Measurements from ENCODE around the gene BRSK2.

- TF ChIP-seq CTCF (conservative IDR thresholded peaks at IDR 0.05; ENCODE audit: low read depth, low read length), result no peak
- no peak for TF ChIP-seq USF2 (IDR thresholded peaks at IDR 0.05; ENCODE audit: low read depth, low read length)
- no peak for TF ChIP-seq RCOR1 (IDR thresholded peaks at IDR 0.05; ENCODE audit: insufficient replicate concordance, low read length)
These were observed 117.2 kb downstream of the BRSK2 start for GRCh38 chr11:1506981-1507380.

Data from IMR-90 (cell line).